Tibial nerve (tissue), 3 donors: ENCODE data around the gene G2E3.

Experiments
- POLR2A ChIP-seq, 2 donors: fragments of 450-650 bp; IDR thresholded peaks; one replicate each; pipeline ENCODE4 v1.6.1; 2017; ENCODE audit warnings: antibody characterized with exemption in 2 of 2, mild to moderate bottlenecking in 2 of 2, moderate library complexity in 2 of 2
- TF ChIP-seq, protein P1 (sequence below), 5 experiments: fragments of 200-600 bp in 3 of 5; fragments of 450-650 bp in 2 of 5; sonication (generic) in 3 of 5; IDR thresholded peaks; one replicate each; pipeline ENCODE4 v1.5.1; 2016 to 2019; ENCODE audit warnings: antibody characterized with exemption in 5 of 5, mild to moderate bottlenecking in 3 of 5, moderate library complexity in 2 of 5

GRCh38 chr14:30517737-30518136 lies 41.2 kb upstream of the G2E3 start:
- TF ChIP-seq, protein P1, sequence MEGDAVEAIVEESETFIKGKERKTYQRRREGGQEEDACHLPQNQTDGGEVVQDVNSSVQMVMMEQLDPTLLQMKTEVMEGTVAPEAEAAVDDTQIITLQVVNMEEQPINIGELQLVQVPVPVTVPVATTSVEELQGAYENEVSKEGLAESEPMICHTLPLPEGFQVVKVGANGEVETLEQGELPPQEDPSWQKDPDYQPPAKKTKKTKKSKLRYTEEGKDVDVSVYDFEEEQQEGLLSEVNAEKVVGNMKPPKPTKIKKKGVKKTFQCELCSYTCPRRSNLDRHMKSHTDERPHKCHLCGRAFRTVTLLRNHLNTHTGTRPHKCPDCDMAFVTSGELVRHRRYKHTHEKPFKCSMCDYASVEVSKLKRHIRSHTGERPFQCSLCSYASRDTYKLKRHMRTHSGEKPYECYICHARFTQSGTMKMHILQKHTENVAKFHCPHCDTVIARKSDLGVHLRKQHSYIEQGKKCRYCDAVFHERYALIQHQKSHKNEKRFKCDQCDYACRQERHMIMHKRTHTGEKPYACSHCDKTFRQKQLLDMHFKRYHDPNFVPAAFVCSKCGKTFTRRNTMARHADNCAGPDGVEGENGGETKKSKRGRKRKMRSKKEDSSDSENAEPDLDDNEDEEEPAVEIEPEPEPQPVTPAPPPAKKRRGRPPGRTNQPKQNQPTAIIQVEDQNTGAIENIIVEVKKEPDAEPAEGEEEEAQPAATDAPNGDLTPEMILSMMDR (IDR thresholded peaks at IDR 0.05) = no peak
- TF ChIP-seq POLR2A (IDR thresholded peaks at IDR 0.05) = no peak
